ENCODE measurements around the gene MKI67.

The MKI67 gene

GRCh38 chr10:128046953-128047290 is 79.3 kb downstream of the MKI67 start:
- no peak for TF ChIP-seq POLR2A (IDR thresholded peaks at IDR 0.05; ENCODE audit: low read depth, low read length)
- DNase-seq (ENCODE audit: insufficient read length, low spot score), result no peak
- FAIRE-seq, result no peak
